Stomach (tissue), 9 donors: ENCODE data around the gene CHST12. TPM values are rescaled to one million over a fixed set of nuclear protein-coding genes. Genes with fewer than 3 reads are reported as not detected.

ENCODE experiments used
- DNase-seq, 2 donors: peaks; one replicate each; pipeline versions ENCODE4 v3.0.0 to v3.0.0-alpha.2; 2013 to 2019
- H3K27ac ChIP-seq, 5 donors: fragments of 200-600 bp in 4 of 5; sonication (generic) in 4 of 5; one replicate each; pipeline ENCODE4 v1.5.1; 2013 to 2019; ENCODE audit warnings: mild to moderate bottlenecking in 1 of 5, moderate library complexity in 1 of 5
- H3K27me3 ChIP-seq, 3 donors: fragments of 200-600 bp; sonication (generic); one replicate each; pipeline ENCODE4 v1.5.1; 2017 to 2019; ENCODE audit warnings: mixed run types in 1 of 3
- H3K36me3 ChIP-seq, 4 donors: fragments of 200-600 bp; sonication (generic); 1 replicate in 3 of 4; 2 replicates in 1 of 4; pipeline ENCODE4 v1.5.1; 2016 to 2019
- H3K4me1 ChIP-seq, 4 donors: fragments of 200-600 bp; sonication (generic); one replicate each; pipeline ENCODE4 v1.5.1; 2016 to 2019
- H3K4me3 ChIP-seq, 4 donors: fragments of 200-600 bp; sonication (generic) in 3 of 4; one replicate each; pipeline ENCODE4 v1.5.1; 2016 to 2019; ENCODE audit warnings: mild to moderate bottlenecking in 1 of 4
- H3K9me3 ChIP-seq, 4 donors: fragments of 200-600 bp; sonication (generic); one replicate each; pipeline ENCODE4 v1.5.1; 2016 to 2019
- EP300 ChIP-seq: sonication (generic); formaldehyde crosslinking; IDR thresholded peaks from one replicate; pipeline ENCODE4 v1.6.1; 2017; ENCODE audit warnings: antibody characterized with exemption
- POLR2A ChIP-seq, 4 donors: fragments of 450-650 bp; IDR thresholded peaks; one replicate each; pipeline ENCODE4 v1.6.1; 2016; ENCODE audit warnings: antibody characterized with exemption in 4 of 4, control low read depth in 2 of 4, mild to moderate bottlenecking in 1 of 4, moderate library complexity in 1 of 4
- POLR2AphosphoS5 ChIP-seq, 3 donors: sonication (generic); formaldehyde crosslinking; IDR thresholded peaks; one replicate each; pipeline ENCODE4 v1.6.1; 2016; ENCODE audit warnings: antibody characterized with exemption in 3 of 3
- WGBS, 5 donors: extraction: QIAGEN DNeasy Blood & Tissue Kit in 3 of 5; methylation state at CpG; one replicate each; pipeline versions ENCODE4 v1.1.5 to v1.1.7; 2013 to 2018; 5-methylcytosine and 5-hydroxymethylcytosine counted together
- intact Hi-C: fragments of 100-400 bp; cut with DNase I; formaldehyde crosslinking; loops from one replicate; pipeline ENCODE4 v1.15.1; 2023; ENCODE audit warnings: low total_unique reads
- polyA plus RNA-seq, 3 donors: library from polyadenylated mRNA; stranded (reverse); fragments of 200-250 nt; gene quantifications; one replicate each; pipeline ENCODE4 v1.2.3, GENCODE V29; 2013
- total RNA-seq, 5 donors: library from RNA; depleted of rRNA; stranded (reverse); fragments of >200 nt; gene quantifications; one replicate each; pipeline versions ENCODE4 v1.1.0 to v1.2.3, GENCODE V29; 2014 to 2016
- TF ChIP-seq, protein P1 (sequence below), 7 experiments: fragments of 450-650 bp in 4 of 7; fragments of 200-600 bp in 3 of 7; sonication (generic) in 3 of 7; IDR thresholded peaks; one replicate each; pipeline ENCODE4 v1.5.1; 2016 to 2019; ENCODE audit warnings: antibody characterized with exemption in 7 of 7, control low read depth in 2 of 7, mild to moderate bottlenecking in 1 of 7
- donor health status: healthy with polysubstance abuse.
- donor health status: Bipolar disorder and iron deficiency.
- donor health status: healthy.

CHST12 gene
- total and polyA plus RNA-seq, 8 donors: 1.7 to 23.0 (median 6.3) TPM

DNA sequence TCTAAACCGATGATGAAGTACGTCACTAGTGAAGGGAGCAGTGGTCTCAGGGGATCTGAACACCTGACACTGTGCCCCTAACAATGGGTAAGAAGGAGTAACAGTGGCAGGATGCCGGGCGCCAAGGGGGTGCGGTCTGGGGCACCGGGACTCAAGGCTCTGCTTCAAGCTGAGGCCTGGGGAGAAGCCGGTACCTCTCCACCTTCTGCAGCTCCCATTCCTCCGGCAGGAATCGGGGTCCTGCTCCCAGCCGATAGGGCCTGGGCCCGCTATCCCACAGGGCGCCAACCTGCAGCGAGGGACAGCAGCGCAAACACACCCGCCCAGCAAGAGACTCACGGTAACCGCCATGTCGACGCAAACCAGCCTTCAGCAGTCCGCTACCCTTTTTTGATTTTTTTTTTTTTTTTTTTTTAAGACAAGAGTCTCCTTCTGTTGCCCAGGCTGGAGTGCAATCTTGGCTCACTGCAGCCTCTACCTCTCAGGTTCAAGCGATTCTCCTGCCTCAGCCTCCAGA, 8.8 kb upstream of the CHST12 start:
- Histone ChIP-seq H3K4me3 (no peak overlapping the region), H3K27me3 (no peaks in the 10 kb centered on the region), H3K9me3 (no peaks in the 10 kb centered on the region), H3K36me3 (no peaks in the 10 kb centered on the region), H3K4me1 (peaks cover 3 to 11% (median 6%) of the 10 kb centered on the region in 4 donors), H3K27ac (no peak overlapping the region)
- intact Hi-C loops: no loop called here
- TF ChIP-seq, protein P1, sequence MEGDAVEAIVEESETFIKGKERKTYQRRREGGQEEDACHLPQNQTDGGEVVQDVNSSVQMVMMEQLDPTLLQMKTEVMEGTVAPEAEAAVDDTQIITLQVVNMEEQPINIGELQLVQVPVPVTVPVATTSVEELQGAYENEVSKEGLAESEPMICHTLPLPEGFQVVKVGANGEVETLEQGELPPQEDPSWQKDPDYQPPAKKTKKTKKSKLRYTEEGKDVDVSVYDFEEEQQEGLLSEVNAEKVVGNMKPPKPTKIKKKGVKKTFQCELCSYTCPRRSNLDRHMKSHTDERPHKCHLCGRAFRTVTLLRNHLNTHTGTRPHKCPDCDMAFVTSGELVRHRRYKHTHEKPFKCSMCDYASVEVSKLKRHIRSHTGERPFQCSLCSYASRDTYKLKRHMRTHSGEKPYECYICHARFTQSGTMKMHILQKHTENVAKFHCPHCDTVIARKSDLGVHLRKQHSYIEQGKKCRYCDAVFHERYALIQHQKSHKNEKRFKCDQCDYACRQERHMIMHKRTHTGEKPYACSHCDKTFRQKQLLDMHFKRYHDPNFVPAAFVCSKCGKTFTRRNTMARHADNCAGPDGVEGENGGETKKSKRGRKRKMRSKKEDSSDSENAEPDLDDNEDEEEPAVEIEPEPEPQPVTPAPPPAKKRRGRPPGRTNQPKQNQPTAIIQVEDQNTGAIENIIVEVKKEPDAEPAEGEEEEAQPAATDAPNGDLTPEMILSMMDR (IDR thresholded peaks at IDR 0.05): no peak
- no peak for TF ChIP-seq EP300
- no peak for TF ChIP-seq POLR2A (IDR thresholded peaks at IDR 0.05)
- no peak for TF ChIP-seq POLR2AphosphoS5 (IDR thresholded peaks at IDR 0.05)
- DNase-seq: no peak
- 88 to 93% (median 91%) methylated on average over 20 to 21 of the region's 21 CpGs for WGBS, 5 donors

DNA sequence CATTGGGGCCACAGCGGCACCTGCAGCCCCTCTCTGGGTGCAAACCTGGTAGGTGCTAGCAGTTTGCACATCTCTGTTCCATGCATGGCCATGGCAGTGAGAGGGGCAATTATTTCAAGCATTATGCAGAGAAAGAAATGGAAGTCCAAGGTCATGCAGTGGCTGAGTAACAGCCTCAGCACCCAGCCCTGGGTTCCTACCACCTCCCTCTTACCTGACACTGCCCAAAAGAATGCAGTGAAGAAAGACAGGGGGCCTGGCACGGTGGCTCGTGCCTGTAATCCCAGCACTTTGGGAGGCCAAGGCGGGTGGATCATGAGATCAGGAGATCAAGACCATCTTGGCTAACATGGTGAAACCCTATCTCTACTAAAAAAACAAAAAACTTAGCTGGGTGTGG, 4.9 kb upstream of the CHST12 start:
- TF ChIP-seq POLR2A (IDR thresholded peaks at IDR 0.05) (no peak), POLR2AphosphoS5 (IDR thresholded peaks at IDR 0.05) (no peak), EP300 (no peak)
- TF ChIP-seq, protein P1 (IDR thresholded peaks at IDR 0.05): no peak

DNA sequence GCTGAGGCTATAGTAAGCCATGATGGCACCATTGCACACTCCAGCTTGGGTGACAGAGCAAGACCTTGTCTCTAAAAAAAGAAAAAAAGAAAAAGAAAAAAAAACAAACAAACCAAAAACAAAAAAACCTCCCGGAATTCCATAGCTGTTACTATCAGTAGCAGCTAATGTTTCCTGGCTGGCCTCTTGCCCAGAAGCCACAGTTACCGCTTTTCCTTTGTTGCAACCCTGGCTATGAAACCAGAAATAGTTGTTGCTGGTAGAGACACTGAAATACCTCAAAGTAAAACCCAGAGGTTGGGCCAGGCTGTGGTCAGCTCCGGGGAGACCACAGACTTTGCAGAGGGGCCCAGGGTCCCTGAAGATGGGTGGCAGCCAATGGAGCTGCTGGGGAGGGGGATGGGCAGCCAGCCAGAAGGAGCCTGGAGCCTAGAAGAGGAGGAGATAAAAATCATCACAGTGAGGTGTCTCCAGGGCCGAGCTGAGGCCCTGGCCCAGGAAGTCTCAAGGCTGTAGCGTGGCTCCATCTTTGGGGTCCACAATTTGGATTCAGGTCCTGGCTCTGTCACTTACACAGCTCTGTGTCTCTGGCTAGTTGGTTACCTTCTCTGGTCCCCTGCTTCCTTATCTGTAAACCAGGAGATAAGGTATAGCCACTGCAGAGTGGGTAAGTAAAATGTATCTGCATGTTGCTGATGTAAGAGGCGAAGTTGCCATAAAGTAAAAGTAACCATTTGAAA, 3.4 kb upstream of the CHST12 start:
- peak; percentile 86 to 92 for DNase-seq
- H3K27me3 ChIP-seq: no peaks in the 10 kb centered on the region
- no peak overlapping the region for H3K4me3 ChIP-seq
- 6 to 16% (median 10%) methylated on average over 6 of the region's 6 CpGs for WGBS, 5 donors
- peaks cover 27 to 45% (median 35%) of the 10 kb centered on the region in 4 donors for H3K4me1 ChIP-seq
- no peaks in the 10 kb centered on the region for H3K36me3 ChIP-seq
- TF ChIP-seq POLR2A (IDR thresholded peaks at IDR 0.05): no peak
- TF ChIP-seq POLR2AphosphoS5 (IDR thresholded peaks at IDR 0.05): peak in 1 of 3 donors; percentile 49
- TF ChIP-seq, protein P1 (IDR thresholded peaks at IDR 0.05): no peak
- no peak for TF ChIP-seq EP300
- no peaks in the 10 kb centered on the region for H3K9me3 ChIP-seq
- H3K27ac ChIP-seq: peak overlapping the region; percentile 59 to 87 (median 80)
- intact Hi-C loops: no loop called here

More for the DNA sequence above, 4.9 kb upstream of the CHST12 start:
- Histone ChIP-seq H3K27ac (no peak overlapping the region), H3K4me3 (no peak overlapping the region), H3K27me3 (no peaks in the 10 kb centered on the region), H3K9me3 (no peaks in the 10 kb centered on the region), H3K36me3 (no peaks in the 10 kb centered on the region), H3K4me1 (peaks cover 19 to 35% (median 22%) of the 10 kb centered on the region in 4 donors)
- intact Hi-C loops: no loop called here
- no peak for DNase-seq
- whole genome bisulfite sequencing, 5 donors: 86 to 97% (median 92%) methylated on average over 4 of the region's 4 CpGs

DNA sequence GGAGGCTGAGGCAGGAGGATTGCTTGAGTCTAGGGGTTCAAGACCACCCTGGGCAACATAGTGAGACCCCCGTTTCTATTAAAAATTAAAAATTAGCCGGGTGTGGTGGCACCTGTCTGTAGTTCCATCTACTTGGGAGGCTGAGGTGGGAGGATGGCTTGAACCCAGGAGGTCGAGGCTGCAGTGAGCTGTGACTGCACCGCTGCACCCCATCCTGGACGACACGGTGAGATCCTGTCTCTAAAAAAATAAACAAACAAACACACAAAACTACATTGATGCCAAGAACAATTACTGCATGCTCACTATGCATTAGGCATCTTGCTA, 761 bp upstream of the CHST12 start:
- TF ChIP-seq, protein P1 (IDR thresholded peaks at IDR 0.05): no peak
- TF ChIP-seq POLR2A (IDR thresholded peaks at IDR 0.05): no peak
- TF ChIP-seq EP300: no peak
- TF ChIP-seq POLR2AphosphoS5 (IDR thresholded peaks at IDR 0.05): no peak
- H3K36me3 ChIP-seq: no peaks in the 10 kb centered on the region
- H3K27ac ChIP-seq: peak overlapping the region in 3 of 5 donors; percentile 46 to 88 (median 88)
- H3K4me3 ChIP-seq: peak overlapping the region; percentile 90 to 99 (median 96)
- H3K27me3 ChIP-seq: no peaks in the 10 kb centered on the region
- DNase-seq: no peak
- H3K9me3 ChIP-seq: no peaks in the 10 kb centered on the region
- H3K4me1 ChIP-seq: peaks cover 34 to 71% (median 49%) of the 10 kb centered on the region in 4 donors
- 48 to 68% (median 59%) methylated on average over 6 of the region's 6 CpGs for WGBS, 5 donors
- intact Hi-C loops: no loop called here
